Spleen (tissue), 11 donors: ENCODE data around the gene ATE1. TPM values are rescaled to one million over a fixed set of nuclear protein-coding genes. Genes with fewer than 3 reads are reported as not detected.

Experiments used
- DNase-seq: peaks from one replicate; pipeline ENCODE4 v3.0.0-alpha.2; 2020
- H3K27ac ChIP-seq, 8 donors: fragments of 200-600 bp; sonication (generic) in 7 of 8; 1 replicate in 4 of 8; 2 replicates in 4 of 8; pipeline versions ENCODE4 v1.5.0 to v1.8.0; 2016 to 2021; ENCODE audit warnings: inconsistent platforms in 4 of 8, mild to moderate bottlenecking in 4 of 8, moderate library complexity in 1 of 8
- H3K27me3 ChIP-seq, 7 donors: fragments of 200-600 bp; sonication (generic) in 6 of 7; replicated peaks in 1 of 7; 1 replicate in 4 of 7; 2 replicates in 3 of 7; pipeline versions ENCODE4 v1.5.0 to v1.8.0; 2016 to 2021; ENCODE audit warnings: inconsistent platforms in 3 of 7, mild to moderate bottlenecking in 1 of 7
- H3K36me3 ChIP-seq, 6 donors: fragments of 200-600 bp; sonication (generic) in 5 of 6; 1 replicate in 4 of 6; 2 replicates in 2 of 6; pipeline versions ENCODE4 v1.5.0 to v1.8.0; 2016 to 2021; ENCODE audit warnings: inconsistent platforms in 2 of 6
- H3K4me1 ChIP-seq, 6 donors: fragments of 200-600 bp; sonication (generic) in 5 of 6; 1 replicate in 3 of 6; 2 replicates in 3 of 6; pipeline versions ENCODE4 v1.5.0 to v1.8.0; 2016 to 2021; ENCODE audit warnings: inconsistent platforms in 3 of 6
- H3K4me3 ChIP-seq, 8 donors: fragments of 200-600 bp; sonication (generic) in 7 of 8; 1 replicate in 4 of 8; 2 replicates in 4 of 8; pipeline versions ENCODE4 v1.5.0 to v1.8.0; 2016 to 2021; ENCODE audit warnings: inconsistent platforms in 4 of 8, mild to moderate bottlenecking in 4 of 8, moderate library complexity in 2 of 8
- H3K9me3 ChIP-seq, 8 donors: fragments of 200-600 bp; sonication (generic) in 7 of 8; 1 replicate in 4 of 8; 2 replicates in 4 of 8; pipeline versions ENCODE4 v1.5.0 to v1.8.0; 2016 to 2021; ENCODE audit warnings: inconsistent platforms in 4 of 8
- POLR2A ChIP-seq, 3 donors: fragments of 450-650 bp; IDR thresholded peaks; one replicate each; pipeline ENCODE4 v1.5.1; 2017; ENCODE audit warnings: antibody characterized with exemption in 3 of 3, mild to moderate bottlenecking in 1 of 3
- POLR2AphosphoS5 ChIP-seq, 3 donors: sonication (generic); formaldehyde crosslinking; IDR thresholded peaks; one replicate each; pipeline ENCODE4 v1.5.1; 2017; ENCODE audit warnings: antibody characterized with exemption in 3 of 3
- WGBS, 5 donors: extraction: QIAGEN DNeasy Blood & Tissue Kit in 3 of 5; methylation state at CpG; one replicate each; pipeline versions ENCODE4 v1.1.5 to v1.1.7; 2013 to 2018; 5-methylcytosine and 5-hydroxymethylcytosine counted together
- intact Hi-C: fragments of 100-400 bp; cut with DNase I; formaldehyde crosslinking; loops from one replicate; pipeline ENCODE4 v1.15.0; 2023; ENCODE audit warnings: low total_unique reads
- polyA plus RNA-seq, 3 donors: library from polyadenylated mRNA; stranded (reverse); fragments of 200-250 nt; gene quantifications; one replicate each; pipeline ENCODE4 v1.2.1, GENCODE V29; 2013
- total RNA-seq, 7 donors: library from RNA; depleted of rRNA in 3 of 7; stranded (reverse); fragments of >200 nt in 3 of 7; fragmentation: NEBNext Ultra II Directional in 4 of 7; extraction: Animal tissue kit (Norgen Biotek cat#: 25700) in 4 of 7; gene quantifications; one replicate each; pipeline versions ENCODE4 v1.1.0 to v1.2.1, GENCODE V29; 2016 to 2021
- TF ChIP-seq, protein P1 (sequence below), 11 experiments: fragments of 200-600 bp in 7 of 11; fragments of 450-650 bp in 4 of 11; sonication (generic) in 4 of 11; IDR thresholded peaks in 8 of 11; conservative IDR thresholded peaks in 3 of 11; 1 replicate in 7 of 11; 2 replicates in 4 of 11; pipeline versions ENCODE4 v1.4.0 to v1.8.0; 2016 to 2021; ENCODE audit warnings: antibody characterized with exemption in 11 of 11, inconsistent platforms in 4 of 11, mild to moderate bottlenecking in 1 of 11
- donor health status: healthy with polysubstance abuse.
- donor health status: DM: no; HTN: no; CAD: no; lungs with moderate emphysema.
- donor health status: DM: no; HTN: no; CAD: no.
- donor health status: Bipolar disorder and iron deficiency.
- donor health status: healthy.
- donor health status: DM: no; HTN: no; CAD: no.
- donor health status: DM: yes; HTN: yes; CAD: no.

The ATE1 gene
- total and polyA plus RNA-seq, 10 donors = 5.4 to 38.9 (median 29.9) TPM

DNA sequence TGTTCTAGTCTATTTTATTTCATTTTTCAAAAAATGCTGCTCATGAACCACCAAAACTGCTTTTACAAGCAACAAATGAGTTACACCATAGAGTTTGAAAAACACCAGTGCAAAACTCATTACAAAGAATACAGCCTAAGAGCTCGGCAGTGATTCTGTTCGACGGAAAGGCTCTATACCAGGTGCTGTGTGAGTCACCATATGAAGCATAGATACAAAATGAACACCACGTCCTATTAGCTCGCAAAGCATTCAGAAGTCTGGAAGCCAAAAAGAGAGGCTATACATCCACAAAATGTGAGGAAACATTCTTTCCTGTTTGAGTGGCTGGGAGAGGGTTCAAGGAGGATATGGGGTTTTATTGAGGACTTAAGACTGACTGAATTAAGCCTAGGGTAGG, 136.1 kb downstream of the ATE1 start:
- Histone ChIP-seq H3K27me3 (no peaks in the 10 kb centered on the region), H3K4me3 (no peak overlapping the region), H3K4me1 (no peaks in the 10 kb centered on the region), H3K27ac (no peak overlapping the region), H3K36me3 (peaks cover 0 to 37% (median 8%) of the 10 kb centered on the region in 6 donors), H3K9me3 (no peaks in the 10 kb centered on the region)
- TF ChIP-seq, protein P1, sequence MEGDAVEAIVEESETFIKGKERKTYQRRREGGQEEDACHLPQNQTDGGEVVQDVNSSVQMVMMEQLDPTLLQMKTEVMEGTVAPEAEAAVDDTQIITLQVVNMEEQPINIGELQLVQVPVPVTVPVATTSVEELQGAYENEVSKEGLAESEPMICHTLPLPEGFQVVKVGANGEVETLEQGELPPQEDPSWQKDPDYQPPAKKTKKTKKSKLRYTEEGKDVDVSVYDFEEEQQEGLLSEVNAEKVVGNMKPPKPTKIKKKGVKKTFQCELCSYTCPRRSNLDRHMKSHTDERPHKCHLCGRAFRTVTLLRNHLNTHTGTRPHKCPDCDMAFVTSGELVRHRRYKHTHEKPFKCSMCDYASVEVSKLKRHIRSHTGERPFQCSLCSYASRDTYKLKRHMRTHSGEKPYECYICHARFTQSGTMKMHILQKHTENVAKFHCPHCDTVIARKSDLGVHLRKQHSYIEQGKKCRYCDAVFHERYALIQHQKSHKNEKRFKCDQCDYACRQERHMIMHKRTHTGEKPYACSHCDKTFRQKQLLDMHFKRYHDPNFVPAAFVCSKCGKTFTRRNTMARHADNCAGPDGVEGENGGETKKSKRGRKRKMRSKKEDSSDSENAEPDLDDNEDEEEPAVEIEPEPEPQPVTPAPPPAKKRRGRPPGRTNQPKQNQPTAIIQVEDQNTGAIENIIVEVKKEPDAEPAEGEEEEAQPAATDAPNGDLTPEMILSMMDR (IDR thresholded peaks at IDR 0.05 in 8 of 11, conservative IDR thresholded peaks at IDR 0.05 in 3 of 11) = no peak
- no peak for TF ChIP-seq POLR2AphosphoS5 (IDR thresholded peaks at IDR 0.05)
- no peak for TF ChIP-seq POLR2A (IDR thresholded peaks at IDR 0.05)
- WGBS, 5 donors = 94 to 99% (median 98%) methylated on average over 5 of the region's 5 CpGs
- DNase-seq = no peak
- intact Hi-C loops = no loop called here

DNA sequence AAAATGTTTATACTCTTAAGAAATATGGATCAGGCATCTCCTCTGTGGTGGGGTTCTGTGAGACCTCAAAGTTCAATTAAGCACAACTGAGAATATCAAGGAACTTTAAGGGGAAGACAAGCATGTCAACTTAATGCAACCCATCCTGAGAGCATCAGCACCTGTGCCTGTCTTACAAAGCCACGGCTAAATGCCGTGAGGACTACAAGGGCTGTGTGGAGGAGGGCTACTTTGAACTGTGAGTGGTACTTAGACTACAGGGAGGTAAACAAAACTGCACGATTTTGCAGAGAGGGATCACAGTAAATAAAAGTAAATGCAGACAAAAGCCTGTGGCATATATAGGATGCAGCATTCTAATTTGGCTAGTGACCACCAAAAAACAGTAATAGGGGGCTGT, 139.1 kb downstream of the ATE1 start:
- H3K27me3 ChIP-seq = no peaks in the 10 kb centered on the region
- intact Hi-C loops = no loop called here
- TF ChIP-seq POLR2AphosphoS5 (IDR thresholded peaks at IDR 0.05) = no peak
- TF ChIP-seq POLR2A (IDR thresholded peaks at IDR 0.05) = no peak
- TF ChIP-seq, protein P1 (IDR thresholded peaks at IDR 0.05 in 8 of 11, conservative IDR thresholded peaks at IDR 0.05 in 3 of 11) = no peak

DNA sequence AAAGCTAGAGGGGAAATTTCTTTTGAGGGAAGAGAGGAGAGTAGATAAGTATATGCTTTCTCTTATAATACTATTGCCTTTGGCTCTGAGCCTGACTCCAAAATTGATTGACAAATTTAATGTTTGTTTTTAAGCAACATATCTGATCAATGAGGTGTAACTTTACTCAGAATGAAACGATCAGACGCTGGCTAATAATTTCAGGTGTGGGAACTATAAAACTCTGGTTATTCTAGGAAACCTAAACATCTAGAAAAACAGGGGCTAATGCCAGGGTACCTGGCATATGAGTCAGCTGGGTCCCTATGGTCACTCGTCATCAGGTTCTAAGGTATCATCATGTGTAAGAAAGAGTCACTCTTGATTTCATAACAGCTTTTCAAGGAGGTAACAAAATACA, 139.7 kb downstream of the ATE1 start:
- 85 to 90% (median 87%) methylated on average over 3 of the region's 3 CpGs for WGBS, 5 donors
- Histone ChIP-seq H3K9me3 (no peaks in the 10 kb centered on the region), H3K27me3 (no peaks in the 10 kb centered on the region), H3K27ac (no peak overlapping the region), H3K4me1 (no peaks in the 10 kb centered on the region), H3K36me3 (peaks cover 0 to 58% (median 13%) of the 10 kb centered on the region in 6 donors), H3K4me3 (no peak overlapping the region)
- no peak for DNase-seq
- intact Hi-C loops = no loop called here
- no peak for TF ChIP-seq POLR2A (IDR thresholded peaks at IDR 0.05)
- TF ChIP-seq, protein P1 (IDR thresholded peaks at IDR 0.05 in 8 of 11, conservative IDR thresholded peaks at IDR 0.05 in 3 of 11) = no peak
- TF ChIP-seq POLR2AphosphoS5 (IDR thresholded peaks at IDR 0.05) = no peak

More for the DNA sequence above, 139.1 kb downstream of the ATE1 start:
- peaks cover 0 to 53% (median 13%) of the 10 kb centered on the region in 6 donors for H3K36me3 ChIP-seq
- no peak overlapping the region for H3K27ac ChIP-seq
- no peaks in the 10 kb centered on the region for H3K4me1 ChIP-seq
- WGBS, 5 donors = 80 to 92% (median 91%) methylated on average over 3 of the region's 3 CpGs
- H3K9me3 ChIP-seq = no peaks in the 10 kb centered on the region
- no peak overlapping the region for H3K4me3 ChIP-seq
- DNase-seq = no peak

DNA sequence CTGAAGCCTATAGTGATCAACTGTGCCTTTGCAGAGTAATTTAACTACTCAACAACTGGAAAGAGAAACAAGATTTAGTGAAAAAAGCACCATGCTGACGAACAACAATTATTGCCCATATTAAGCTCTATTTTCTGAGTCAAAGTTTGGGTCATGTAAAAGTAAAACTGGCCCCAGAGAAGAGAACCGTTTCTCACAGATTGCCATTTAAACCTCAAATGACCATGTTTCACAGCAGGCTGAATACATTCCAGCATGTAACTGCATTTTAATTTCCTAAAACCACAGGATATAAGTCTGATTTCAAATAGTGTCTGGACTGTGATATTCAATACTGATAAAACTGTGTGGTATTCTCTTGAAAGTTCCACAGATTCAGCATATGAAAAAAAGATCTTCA, 140.7 kb downstream of the ATE1 start:
- H3K36me3 ChIP-seq = peaks cover 0 to 62% (median 16%) of the 10 kb centered on the region in 6 donors
- TF ChIP-seq POLR2AphosphoS5 (IDR thresholded peaks at IDR 0.05) = no peak
- no peak for TF ChIP-seq POLR2A (IDR thresholded peaks at IDR 0.05)
- TF ChIP-seq, protein P1 (IDR thresholded peaks at IDR 0.05 in 8 of 11, conservative IDR thresholded peaks at IDR 0.05 in 3 of 11) = no peak
- no peak overlapping the region for H3K4me3 ChIP-seq
- WGBS, 5 donors = 79 to 89% (median 83%) methylated on average over 2 of the region's 2 CpGs
- no peak overlapping the region for H3K27ac ChIP-seq
- no peak for DNase-seq
- no peaks in the 10 kb centered on the region for H3K27me3 ChIP-seq
- no peaks in the 10 kb centered on the region for H3K4me1 ChIP-seq
- no peaks in the 10 kb centered on the region for H3K9me3 ChIP-seq
- intact Hi-C loops = no loop called here
